ENCODE results near the gene RAMACL. TPM values are rescaled to one million over a fixed set of nuclear protein-coding genes. Genes with fewer than 3 reads are reported as not detected.
A peak's percentile ranks its signal among the peaks of the same experiment; 100 is the strongest.

Gene RAMACL
- total and polyA plus RNA-seq, 11 donors = 0.27 to 2.0 (median 0.69) TPM

- intact Hi-C loops (cut with DNase I) = loop anchor here in 1 of 10 donors (5.0 kb wide), 1 partner anchor 67 kb away; the partner anchor contains the start of gene RPS6KA2
- peaks cover 0 to 5% (median 0%) of the 10 kb centered on the region in 9 donors for H3K36me3 ChIP-seq
- peaks cover 0 to 61% (median 32%) of the 10 kb centered on the region in 12 donors for H3K4me1 ChIP-seq
- no peak overlapping the region for H3K4me3 ChIP-seq
- no peaks in the 10 kb centered on the region for H3K27me3 ChIP-seq
- H3K27ac ChIP-seq = no peak overlapping the region
- DNase-seq = no peak
- no peak for TF ChIP-seq POLR2A (IDR thresholded peaks at IDR 0.05)
- no peak for TF ChIP-seq CTCF (IDR thresholded peaks at IDR 0.05)
- peaks cover 0 to 15% (median 0%) of the 10 kb centered on the region in 12 donors for H3K9me3 ChIP-seq
- WGBS, 4 donors = 97 to 99% (median 98%) methylated on average over 3 of the region's 3 CpGs
- no peak for ATAC-seq
These were observed 26.3 kb downstream of the RAMACL start for GRCh38 chr6:166560222-166560621.

GRCh38 chr6:166559662-166560061 lies 26.8 kb downstream of the RAMACL start:
- Histone ChIP-seq H3K4me3 (no peak overlapping the region), H3K36me3 (peaks cover 0 to 5% (median 0%) of the 10 kb centered on the region in 9 donors), H3K27ac (no peak overlapping the region), H3K27me3 (no peaks in the 10 kb centered on the region), H3K4me1 (peaks cover 0 to 65% (median 31%) of the 10 kb centered on the region in 12 donors), H3K9me3 (peaks cover 0 to 15% (median 0%) of the 10 kb centered on the region in 12 donors)
- intact Hi-C loops (cut with DNase I) = loop anchor here in 9 of 10 donors (1.0 to 10.0 kb wide), 5 partner anchors 53 to 133 kb away; partner anchors contain the start of gene RPS6KA2 (in 6 of the 9)
- WGBS, 4 donors = 90 to 100% (median 99%) methylated on average over 1 of the region's 1 CpG
- TF ChIP-seq POLR2A (IDR thresholded peaks at IDR 0.05) (no peak), CTCF (IDR thresholded peaks at IDR 0.05) (no peak)
- ATAC-seq (no peak), DNase-seq (no peak)

GRCh38 chr6:166559211-166559610 lies 27.3 kb downstream of the RAMACL start:
- ATAC-seq (no peak), DNase-seq (no peak)
- Histone ChIP-seq H3K27ac (no peak overlapping the region), H3K27me3 (no peaks in the 10 kb centered on the region), H3K4me3 (no peak overlapping the region), H3K4me1 (peaks cover 0 to 65% (median 34%) of the 10 kb centered on the region in 12 donors), H3K9me3 (peaks cover 0 to 15% (median 0%) of the 10 kb centered on the region in 12 donors), H3K36me3 (peaks cover 0 to 5% (median 0%) of the 10 kb centered on the region in 9 donors)
- 94 to 99% (median 97%) methylated on average over 5 of the region's 5 CpGs for WGBS, 4 donors
- intact Hi-C loops (cut with DNase I) = loop anchor here in 8 of 10 donors (1.0 to 10.0 kb wide), 5 partner anchors 53 to 133 kb away; partner anchors contain the start of gene RPS6KA2 (in 5 of the 8)
- TF ChIP-seq POLR2A (IDR thresholded peaks at IDR 0.05) = no peak
- no peak for TF ChIP-seq CTCF (IDR thresholded peaks at IDR 0.05)

GRCh38 chr6:166558156-166559005 lies 28.1 kb downstream of the RAMACL start:
- WGBS, 4 donors = 91 to 92% (median 92%) methylated on average over 12 of the region's 12 CpGs
- TF ChIP-seq POLR2A (IDR thresholded peaks at IDR 0.05) = no peak
- TF ChIP-seq CTCF (IDR thresholded peaks at IDR 0.05) = no peak
- peaks cover 0 to 69% (median 42%) of the 10 kb centered on the region in 12 donors for H3K4me1 ChIP-seq

More at GRCh38 chr6:166558156-166559005, 28.1 kb downstream of the RAMACL start:
- no peak for ATAC-seq
- intact Hi-C loops (cut with DNase I) = loop anchor here in 8 of 10 donors (1.0 to 10.0 kb wide), 5 partner anchors 54 to 134 kb away; partner anchors contain the start of gene RPS6KA2 (in 5 of the 8)
- no peaks in the 10 kb centered on the region for H3K27me3 ChIP-seq
- H3K36me3 ChIP-seq = peaks cover 0 to 5% (median 0%) of the 10 kb centered on the region in 9 donors
- peaks cover 0 to 15% (median 0%) of the 10 kb centered on the region in 12 donors for H3K9me3 ChIP-seq
- H3K4me3 ChIP-seq = no peak overlapping the region
- DNase-seq = no peak
- H3K27ac ChIP-seq = peak overlapping the region in 1 of 12 donors; percentile 21
